Thoracic aorta (tissue), 2 donors: ENCODE measurements around the gene ZNF385D. TPM values are rescaled to one million over a fixed set of nuclear protein-coding genes. Genes with fewer than 3 reads are reported as not detected.

ENCODE experiments used
- ATAC-seq: fragments of 150-250 bp; one replicate; pipeline ENCODE4 v1.8.0; 2017; ENCODE audit warnings: low read depth; ENCODE audit not compliant: insufficient number of reproducible peaks, low FRiP score
- DNase-seq: peaks from one replicate; pipeline ENCODE4 v3.0.0-alpha.2; 2020; ENCODE audit warnings: low spot score
- H3K27ac ChIP-seq, 2 donors: fragments of 200-600 bp; sonication (generic); 1 replicate in 1 of 2; 2 replicates in 1 of 2; pipeline ENCODE4 v1.5.1; 2016; ENCODE audit warnings: mild to moderate bottlenecking in 2 of 2, moderate library complexity in 2 of 2
- H3K27me3 ChIP-seq: fragments of 200-600 bp; sonication (generic); replicated peaks from 2 replicates; pipeline ENCODE4 v1.6.0; 2016; ENCODE audit warnings: mild to moderate bottlenecking; ENCODE audit not compliant: insufficient read depth
- H3K36me3 ChIP-seq: fragments of 200-600 bp; sonication (generic); one replicate; pipeline ENCODE4 v1.5.1; 2016
- H3K4me1 ChIP-seq, 2 donors: fragments of 200-600 bp; sonication (generic); 1 replicate in 1 of 2; 2 replicates in 1 of 2; pipeline versions ENCODE4 v1.5.1 to v1.6.0; 2016; ENCODE audit warnings: low read depth in 2 of 2, mild to moderate bottlenecking in 1 of 2; ENCODE audit not compliant: control insufficient read depth in 1 of 2
- H3K4me3 ChIP-seq: fragments of 200-600 bp; sonication (generic); 2 replicates; pipeline ENCODE4 v1.5.1; 2016; ENCODE audit warnings: mild to moderate bottlenecking
- H3K9me3 ChIP-seq: fragments of 200-600 bp; sonication (generic); 2 replicates; pipeline ENCODE4 v1.5.1; 2016
- total RNA-seq, 2 donors: library from RNA; depleted of rRNA; stranded (reverse); fragments of >200 nt; gene quantifications; one replicate each; pipeline versions ENCODE4 v1.1.0 to v1.2.3, GENCODE V29; 2016
- TF ChIP-seq, protein P1 (sequence below): fragments of 200-600 bp; sonication (generic); IDR thresholded peaks from one replicate; pipeline ENCODE4 v1.5.1; 2019; ENCODE audit warnings: antibody characterized with exemption

The ZNF385D gene
- total RNA-seq, 2 donors from 2014 or later, result 15.8 to 81.3 TPM

DNA sequence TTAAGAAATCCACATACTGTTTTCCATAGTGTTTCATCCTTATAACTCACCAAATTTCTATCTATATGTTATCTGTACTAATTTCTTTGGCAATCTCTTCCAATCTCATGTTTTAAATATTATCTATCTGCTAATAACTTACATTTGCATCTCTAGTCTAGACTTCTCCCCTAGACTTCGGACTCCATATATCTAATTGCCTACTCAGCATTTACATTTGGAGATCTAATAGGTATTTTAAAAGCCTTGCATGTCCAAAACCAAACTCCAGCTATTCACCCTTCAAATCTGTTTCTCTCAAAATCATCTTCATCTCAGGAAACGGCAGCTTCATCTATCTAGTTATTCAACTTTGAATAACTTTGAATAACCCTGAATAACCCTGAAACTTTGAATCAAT, 35.3 kb downstream of the ZNF385D start:
- Histone ChIP-seq H3K4me1 (peaks cover 22 to 52% of the 10 kb centered on the region in 2 donors), H3K36me3 (no peaks in the 10 kb centered on the region), H3K27me3 (no peaks in the 10 kb centered on the region), H3K9me3 (no peaks in the 10 kb centered on the region), H3K27ac (peak overlapping the region; percentile 82 to 92), H3K4me3 (no peak overlapping the region)
- TF ChIP-seq, protein P1, sequence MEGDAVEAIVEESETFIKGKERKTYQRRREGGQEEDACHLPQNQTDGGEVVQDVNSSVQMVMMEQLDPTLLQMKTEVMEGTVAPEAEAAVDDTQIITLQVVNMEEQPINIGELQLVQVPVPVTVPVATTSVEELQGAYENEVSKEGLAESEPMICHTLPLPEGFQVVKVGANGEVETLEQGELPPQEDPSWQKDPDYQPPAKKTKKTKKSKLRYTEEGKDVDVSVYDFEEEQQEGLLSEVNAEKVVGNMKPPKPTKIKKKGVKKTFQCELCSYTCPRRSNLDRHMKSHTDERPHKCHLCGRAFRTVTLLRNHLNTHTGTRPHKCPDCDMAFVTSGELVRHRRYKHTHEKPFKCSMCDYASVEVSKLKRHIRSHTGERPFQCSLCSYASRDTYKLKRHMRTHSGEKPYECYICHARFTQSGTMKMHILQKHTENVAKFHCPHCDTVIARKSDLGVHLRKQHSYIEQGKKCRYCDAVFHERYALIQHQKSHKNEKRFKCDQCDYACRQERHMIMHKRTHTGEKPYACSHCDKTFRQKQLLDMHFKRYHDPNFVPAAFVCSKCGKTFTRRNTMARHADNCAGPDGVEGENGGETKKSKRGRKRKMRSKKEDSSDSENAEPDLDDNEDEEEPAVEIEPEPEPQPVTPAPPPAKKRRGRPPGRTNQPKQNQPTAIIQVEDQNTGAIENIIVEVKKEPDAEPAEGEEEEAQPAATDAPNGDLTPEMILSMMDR, result no peak
- DNase-seq (no peak), ATAC-seq (no peak)

DNA sequence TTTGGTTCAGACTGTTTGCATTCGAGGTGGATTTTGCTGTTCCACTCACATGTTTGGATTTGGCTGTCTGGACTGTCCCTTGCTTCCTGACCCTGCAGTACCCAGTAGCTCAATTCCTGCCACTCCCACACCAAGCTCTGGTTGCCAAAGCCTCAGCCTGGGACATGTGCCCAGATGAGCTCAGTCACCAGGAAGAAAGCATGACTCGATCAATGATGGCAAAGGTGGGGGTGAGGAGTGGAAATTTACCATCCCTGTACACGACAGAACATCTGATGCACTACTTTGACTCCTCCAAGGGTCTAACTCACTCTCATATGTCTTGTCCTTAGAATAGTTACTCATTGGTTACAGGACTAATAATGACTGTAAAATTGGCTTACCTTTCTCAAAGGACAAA, 45.2 kb downstream of the ZNF385D start:
- H3K9me3 ChIP-seq, result no peaks in the 10 kb centered on the region
- H3K36me3 ChIP-seq, result no peaks in the 10 kb centered on the region
- H3K4me3 ChIP-seq, result no peak overlapping the region
- H3K27ac ChIP-seq, result peak overlapping the region; percentile 35 to 75
- peaks cover 13 to 49% of the 10 kb centered on the region in 2 donors for H3K4me1 ChIP-seq
- TF ChIP-seq, protein P1, result no peak
- H3K27me3 ChIP-seq, result no peaks in the 10 kb centered on the region
- ATAC-seq, result peak; percentile 90
- peak; percentile 70 for DNase-seq

DNA sequence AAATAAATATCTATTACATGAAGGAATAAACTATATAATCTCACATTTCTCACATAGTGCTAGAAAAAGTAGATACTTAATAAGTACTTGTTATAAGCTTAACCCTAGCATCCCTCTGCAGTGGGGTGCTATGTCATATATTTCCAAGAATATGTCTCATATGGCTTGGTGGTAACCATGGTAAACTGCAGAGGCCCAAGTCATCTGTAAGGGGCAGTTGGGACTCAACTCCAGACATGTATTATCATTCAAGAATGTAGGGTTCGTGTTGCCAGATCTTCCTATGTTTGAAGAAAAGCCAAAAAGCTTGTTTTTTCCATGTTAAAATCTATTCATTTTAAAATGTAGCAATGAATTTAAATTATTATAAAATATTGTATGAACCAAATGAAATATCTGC, 46.2 kb downstream of the ZNF385D start:
- no peaks in the 10 kb centered on the region for H3K36me3 ChIP-seq
- H3K4me3 ChIP-seq, result no peak overlapping the region
- no peaks in the 10 kb centered on the region for H3K27me3 ChIP-seq
- H3K9me3 ChIP-seq, result no peaks in the 10 kb centered on the region
- H3K27ac ChIP-seq, result peak overlapping the region in 1 of 2 donors; percentile 75
- DNase-seq, result no peak
- peaks cover 13 to 49% of the 10 kb centered on the region in 2 donors for H3K4me1 ChIP-seq
- TF ChIP-seq, protein P1, result no peak
- ATAC-seq, result no peak

DNA sequence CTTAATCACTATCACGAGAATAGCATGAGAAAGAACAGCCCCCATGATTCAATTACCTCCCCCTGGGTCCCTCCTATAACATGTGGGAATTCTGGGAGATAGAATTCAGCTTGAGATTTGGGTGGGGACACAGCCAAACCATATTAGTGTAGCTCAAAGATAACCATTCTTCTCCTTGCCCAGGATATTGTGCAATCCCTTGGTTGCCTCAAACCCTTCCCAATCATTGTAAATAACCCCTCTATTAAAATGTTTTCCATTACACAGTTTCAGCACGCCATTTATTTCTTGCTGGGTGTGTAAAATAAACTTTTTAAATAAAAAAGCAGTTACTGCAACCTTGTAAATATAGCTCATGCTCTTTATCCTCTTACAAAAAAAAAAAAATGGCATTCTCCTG, 47.7 kb downstream of the ZNF385D start:
- ATAC-seq (no peak), DNase-seq (no peak)
- no peaks in the 10 kb centered on the region for H3K27me3 ChIP-seq
- no peak overlapping the region for H3K27ac ChIP-seq
- TF ChIP-seq, protein P1, result no peak
- no peaks in the 10 kb centered on the region for H3K36me3 ChIP-seq
- H3K4me1 ChIP-seq, result peaks cover 13 to 47% of the 10 kb centered on the region in 2 donors
- H3K4me3 ChIP-seq, result no peak overlapping the region
- no peaks in the 10 kb centered on the region for H3K9me3 ChIP-seq

DNA sequence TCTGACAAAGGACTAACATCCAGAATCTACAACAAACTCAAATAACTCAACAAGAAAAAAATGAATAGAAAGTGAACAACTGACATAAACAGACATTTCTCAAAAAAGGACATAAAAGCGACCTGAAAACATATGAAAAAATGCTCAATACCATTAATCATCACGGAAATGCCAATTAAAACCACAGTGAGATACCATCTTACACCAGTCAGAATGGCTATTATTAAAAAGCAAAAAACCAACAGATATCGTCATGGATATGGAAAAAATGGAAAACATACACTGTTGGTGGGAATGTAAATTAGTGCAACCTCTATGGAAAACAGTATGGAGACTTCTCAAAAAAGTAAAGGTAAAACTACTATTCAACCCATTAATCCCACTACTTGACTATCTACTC, 53.3 kb downstream of the ZNF385D start:
- no peak for ATAC-seq
- TF ChIP-seq, protein P1, result no peak
- Histone ChIP-seq H3K9me3 (no peaks in the 10 kb centered on the region), H3K36me3 (no peaks in the 10 kb centered on the region), H3K4me3 (no peak overlapping the region), H3K27ac (no peak overlapping the region), H3K4me1 (peaks cover 5 to 12% of the 10 kb centered on the region in 2 donors), H3K27me3 (no peaks in the 10 kb centered on the region)
- DNase-seq, result no peak
